ENCODE measurements around the gene ZNF764. TPM values are rescaled to one million over a fixed set of nuclear protein-coding genes. Genes with fewer than 3 reads are reported as not detected.

Gene ZNF764
- total RNA-seq, 1 donor from 2014 or later: 3.6 TPM

DNA sequence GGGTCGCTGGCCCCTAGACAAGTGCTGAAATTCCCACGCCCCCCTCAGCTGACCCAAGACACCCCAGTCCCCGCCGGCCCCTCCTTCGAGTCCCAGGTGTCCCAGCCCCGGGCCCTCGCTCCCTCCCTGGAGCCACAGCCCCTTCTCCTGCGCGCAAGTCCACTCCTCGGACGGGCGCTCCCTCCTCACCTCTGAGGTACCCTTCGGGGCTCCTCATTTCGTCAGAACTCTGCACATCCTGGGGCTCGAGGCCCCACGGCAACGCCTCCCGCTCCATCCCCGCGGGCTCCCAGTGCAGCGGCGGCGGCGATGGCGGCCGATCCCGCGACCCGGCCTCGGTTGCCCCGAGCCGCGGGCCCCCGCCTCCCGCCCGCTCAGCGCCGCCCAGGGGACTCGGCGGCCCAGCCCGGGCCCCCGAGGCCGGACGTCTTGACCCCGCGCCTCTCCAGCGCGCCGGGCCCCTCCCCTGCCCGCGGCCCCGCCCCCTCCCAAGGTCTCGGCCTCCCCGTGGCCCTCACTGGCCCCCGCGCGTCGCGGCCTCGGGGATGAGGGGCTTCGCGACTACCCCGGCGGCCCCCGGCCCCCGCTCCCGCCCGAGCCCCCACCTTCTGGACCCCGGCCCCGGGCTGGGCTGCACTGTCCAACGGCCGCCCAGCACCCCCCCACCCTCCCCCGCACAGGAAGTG lies 31.9 kb downstream of the ZNF764 start, which contains the start of gene ZNF768:
Gene ZNF768 (minus strand): TSS at position 430 of the 686 bp plus-strand sequence. CDS start 153 bp downstream, at position 277.
- no peaks in the 10 kb centered on the region for H3K9me3 ChIP-seq (ENCODE audit: low read depth)
- H3K27me3 ChIP-seq: no peaks in the 10 kb centered on the region
- Mint-ChIP-seq H3K4me3 (peak within 1 kb of the TSS; percentile 89), H3K27ac (peak within 1 kb of the TSS; percentile 80), H3K4me1 (peaks cover 17% of the 10 kb centered on the region), H3K27me3 (ENCODE audit: insufficient read depth, low read depth) (peaks cover 16% of the 10 kb centered on the region), H3K9me3 (no peaks in the 10 kb centered on the region), H3K36me3 (peaks cover 2% of the 10 kb centered on the region)
- no peak within 1 kb of the TSS for H2AFZ ChIP-seq (replicated peaks)
- peak within 1 kb of the TSS; percentile 80 for H3K4me3 ChIP-seq
- H3K79me2 ChIP-seq (ENCODE audit: low read depth): peaks cover 5% of the 10 kb centered on the region
- peaks cover 8% of the 10 kb centered on the region for H4K20me1 ChIP-seq (ENCODE audit: low read depth)
- peaks cover 27% of the 10 kb centered on the region for H3F3A ChIP-seq (ENCODE audit: low read depth)
- DNase-seq (ENCODE audit: low spot score): peak; percentile 87
- peaks cover 6% of the 10 kb centered on the region for H3K4me1 ChIP-seq
- H3K9ac ChIP-seq: peak within 1 kb of the TSS; percentile 34
- peak within 1 kb of the TSS; percentile 86 for H3K4me2 ChIP-seq
- H3K27ac ChIP-seq: peak within 1 kb of the TSS; percentile 69
- no peaks in the 10 kb centered on the region for H3K36me3 ChIP-seq
- TF ChIP-seq, protein P1, sequence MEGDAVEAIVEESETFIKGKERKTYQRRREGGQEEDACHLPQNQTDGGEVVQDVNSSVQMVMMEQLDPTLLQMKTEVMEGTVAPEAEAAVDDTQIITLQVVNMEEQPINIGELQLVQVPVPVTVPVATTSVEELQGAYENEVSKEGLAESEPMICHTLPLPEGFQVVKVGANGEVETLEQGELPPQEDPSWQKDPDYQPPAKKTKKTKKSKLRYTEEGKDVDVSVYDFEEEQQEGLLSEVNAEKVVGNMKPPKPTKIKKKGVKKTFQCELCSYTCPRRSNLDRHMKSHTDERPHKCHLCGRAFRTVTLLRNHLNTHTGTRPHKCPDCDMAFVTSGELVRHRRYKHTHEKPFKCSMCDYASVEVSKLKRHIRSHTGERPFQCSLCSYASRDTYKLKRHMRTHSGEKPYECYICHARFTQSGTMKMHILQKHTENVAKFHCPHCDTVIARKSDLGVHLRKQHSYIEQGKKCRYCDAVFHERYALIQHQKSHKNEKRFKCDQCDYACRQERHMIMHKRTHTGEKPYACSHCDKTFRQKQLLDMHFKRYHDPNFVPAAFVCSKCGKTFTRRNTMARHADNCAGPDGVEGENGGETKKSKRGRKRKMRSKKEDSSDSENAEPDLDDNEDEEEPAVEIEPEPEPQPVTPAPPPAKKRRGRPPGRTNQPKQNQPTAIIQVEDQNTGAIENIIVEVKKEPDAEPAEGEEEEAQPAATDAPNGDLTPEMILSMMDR (IDR thresholded peaks at IDR 0.05): no peak
- TF ChIP-seq EZH2 (IDR thresholded peaks at IDR 0.05): no peak
- TF ChIP-seq EZH2phosphoT487 (IDR thresholded peaks at IDR 0.05): no peak

- peak overlapping the region; percentile 42 for H3K27ac Mint-ChIP-seq
- Histone ChIP-seq H3K4me2 (peak overlapping the region; percentile 86), H4K20me1 (ENCODE audit: low read depth) (peaks cover 8% of the 10 kb centered on the region), H3K9ac (peak overlapping the region; percentile 34), H3F3A (ENCODE audit: low read depth) (peaks cover 27% of the 10 kb centered on the region), H3K27me3 (no peaks in the 10 kb centered on the region), H3K9me3 (ENCODE audit: low read depth) (no peaks in the 10 kb centered on the region), H2AFZ (replicated peaks) (no peak overlapping the region), H3K4me3 (peak overlapping the region; percentile 80), H3K79me2 (ENCODE audit: low read depth) (peaks cover 5% of the 10 kb centered on the region), H3K27ac (no peak overlapping the region), H3K4me1 (peaks cover 6% of the 10 kb centered on the region), H3K36me3 (no peaks in the 10 kb centered on the region)
- peaks cover 2% of the 10 kb centered on the region for H3K36me3 Mint-ChIP-seq
- peak overlapping the region; percentile 89 for H3K4me3 Mint-ChIP-seq
- no peak for DNase-seq (ENCODE audit: low spot score)
- peaks cover 17% of the 10 kb centered on the region for H3K4me1 Mint-ChIP-seq
- peaks cover 16% of the 10 kb centered on the region for H3K27me3 Mint-ChIP-seq (ENCODE audit: insufficient read depth, low read depth)
- H3K9me3 Mint-ChIP-seq: no peaks in the 10 kb centered on the region
- no peak for TF ChIP-seq EZH2phosphoT487 (IDR thresholded peaks at IDR 0.05)
- TF ChIP-seq, protein P1 (IDR thresholded peaks at IDR 0.05): no peak
- TF ChIP-seq EZH2 (IDR thresholded peaks at IDR 0.05): no peak
Observed at GRCh38 chr16:30525844-30526136, 32.4 kb downstream of the ZNF764 start.

GRCh38 chr16:30524575-30525568 lies 33.3 kb downstream of the ZNF764 start:
- Mint-ChIP-seq H3K4me1 (peaks cover 17% of the 10 kb centered on the region), H3K36me3 (peaks cover 2% of the 10 kb centered on the region), H3K27ac (no peak overlapping the region), H3K9me3 (no peaks in the 10 kb centered on the region), H3K4me3 (peak overlapping the region; percentile 71), H3K27me3 (ENCODE audit: insufficient read depth, low read depth) (peaks cover 16% of the 10 kb centered on the region)
- Histone ChIP-seq H3K36me3 (no peaks in the 10 kb centered on the region), H3K79me2 (ENCODE audit: low read depth) (peaks cover 5% of the 10 kb centered on the region), H3K4me3 (no peak overlapping the region), H3K9me3 (ENCODE audit: low read depth) (no peaks in the 10 kb centered on the region), H4K20me1 (ENCODE audit: low read depth) (peaks cover 8% of the 10 kb centered on the region), H2AFZ (replicated peaks) (no peak overlapping the region), H3F3A (ENCODE audit: low read depth) (peaks cover 27% of the 10 kb centered on the region), H3K4me1 (peaks cover 6% of the 10 kb centered on the region), H3K27me3 (no peaks in the 10 kb centered on the region), H3K4me2 (no peak overlapping the region), H3K9ac (no peak overlapping the region), H3K27ac (no peak overlapping the region)
- no peak for DNase-seq (ENCODE audit: low spot score)
- no peak for TF ChIP-seq EZH2 (IDR thresholded peaks at IDR 0.05)
- TF ChIP-seq, protein P1 (IDR thresholded peaks at IDR 0.05): no peak
- no peak for TF ChIP-seq EZH2phosphoT487 (IDR thresholded peaks at IDR 0.05)
